GM20000 (cell line): ENCODE results near the gene GRM3.
A peak's percentile ranks its signal among the peaks of the same experiment; 100 is the strongest.

Source experiments
- DNase-seq: peaks from one replicate; pipeline ENCODE4 v3.0.0; 2012; ENCODE audit warnings: low spot score
- CTCF ChIP-seq: IDR thresholded peaks from 2 replicates; pipeline ENCODE4 v1.5.1; 2012; ENCODE audit warnings: mild to moderate bottlenecking, control low read depth; ENCODE audit errors: extremely low read depth, missing control alignments

GRM3 gene

GRCh38 chr7:86664991-86665390 lies 21.3 kb downstream of the GRM3 start:
- TF ChIP-seq CTCF = no peak
- no peak for DNase-seq

GRCh38 chr7:86665669-86666068 lies 22.0 kb downstream of the GRM3 start:
- no peak for TF ChIP-seq CTCF
- no peak for DNase-seq

- peak; percentile 22 for DNase-seq
- peak; percentile 29 for TF ChIP-seq CTCF
Measured at GRCh38 chr7:86667732-86668131, 24.0 kb downstream of the GRM3 start.

GRCh38 chr7:86668315-86668714 lies 24.6 kb downstream of the GRM3 start:
- no peak for DNase-seq
- no peak for TF ChIP-seq CTCF

- no peak for DNase-seq
- no peak for TF ChIP-seq CTCF
Measured at GRCh38 chr7:86687831-86688230, 44.1 kb downstream of the GRM3 start.

GRCh38 chr7:86689363-86689762 lies 45.7 kb downstream of the GRM3 start:
- no peak for TF ChIP-seq CTCF
- DNase-seq = no peak

GRCh38 chr7:86692755-86693154 lies 49.0 kb downstream of the GRM3 start:
- no peak for DNase-seq
- no peak for TF ChIP-seq CTCF
